ENCODE measurements around the gene UFL1.

GRCh38 chr6:96509281-96509680 is 12.3 kb upstream of the UFL1 start:
- TF ChIP-seq FOXJ3 (CRISPR knock-in tag; IDR thresholded peaks at IDR 0.05) (no peak), CTCF (IDR thresholded peaks at IDR 0.05) (no peak), REST (IDR thresholded peaks at IDR 0.05; ENCODE audit: low read depth, low read length) (no peak)
- TF ChIP-seq, protein P1, sequence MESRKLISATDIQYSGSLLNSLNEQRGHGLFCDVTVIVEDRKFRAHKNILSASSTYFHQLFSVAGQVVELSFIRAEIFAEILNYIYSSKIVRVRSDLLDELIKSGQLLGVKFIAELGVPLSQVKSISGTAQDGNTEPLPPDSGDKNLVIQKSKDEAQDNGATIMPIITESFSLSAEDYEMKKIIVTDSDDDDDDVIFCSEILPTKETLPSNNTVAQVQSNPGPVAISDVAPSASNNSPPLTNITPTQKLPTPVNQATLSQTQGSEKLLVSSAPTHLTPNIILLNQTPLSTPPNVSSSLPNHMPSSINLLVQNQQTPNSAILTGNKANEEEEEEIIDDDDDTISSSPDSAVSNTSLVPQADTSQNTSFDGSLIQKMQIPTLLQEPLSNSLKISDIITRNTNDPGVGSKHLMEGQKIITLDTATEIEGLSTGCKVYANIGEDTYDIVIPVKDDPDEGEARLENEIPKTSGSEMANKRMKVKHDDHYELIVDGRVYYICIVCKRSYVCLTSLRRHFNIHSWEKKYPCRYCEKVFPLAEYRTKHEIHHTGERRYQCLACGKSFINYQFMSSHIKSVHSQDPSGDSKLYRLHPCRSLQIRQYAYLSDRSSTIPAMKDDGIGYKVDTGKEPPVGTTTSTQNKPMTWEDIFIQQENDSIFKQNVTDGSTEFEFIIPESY (IDR thresholded peaks at IDR 0.05; ENCODE audit: borderline replicate concordance, low read depth) = no peak

All from SK-N-SH (cell line).